NCI-H2171 treated with DMSO at 0.1 percent for 48 hours (cell line): ENCODE results near the gene SPDEF.

ENCODE experiments used
- DNase-seq: peaks from one replicate; lab custom pipeline; 2025; lab: John Stamatoyannopoulos, UW

The SPDEF gene

GRCh38 chr6:34514593-34515472 is 41.3 kb downstream of the SPDEF start:
- peak; percentile 7 for DNase-seq

GRCh38 chr6:34514112-34514511 is 42.0 kb downstream of the SPDEF start:
- DNase-seq: no peak

GRCh38 chr6:34513646-34514045 is 42.5 kb downstream of the SPDEF start:
- peak; percentile 63 for DNase-seq

- DNase-seq: no peak
These were observed 43.4 kb downstream of the SPDEF start for GRCh38 chr6:34512738-34513115.

- DNase-seq: peak; percentile 20
These were observed 44.0 kb downstream of the SPDEF start for GRCh38 chr6:34511915-34512737.

GRCh38 chr6:34511214-34511914 is 44.8 kb downstream of the SPDEF start:
- DNase-seq: no peak

GRCh38 chr6:34510299-34510698 is 45.8 kb downstream of the SPDEF start:
- DNase-seq: no peak

- DNase-seq: no peak
These were observed 46.3 kb downstream of the SPDEF start for GRCh38 chr6:34509782-34510181.

- no peak for DNase-seq
These were observed 47.7 kb downstream of the SPDEF start for GRCh38 chr6:34508425-34508824.

- DNase-seq: no peak
These were observed 49.4 kb downstream of the SPDEF start for GRCh38 chr6:34506718-34507117.

GRCh38 chr6:34497411-34497810 is 58.7 kb downstream of the SPDEF start:
- DNase-seq: no peak

GRCh38 chr6:34496103-34496685 is 59.9 kb downstream of the SPDEF start:
- no peak for DNase-seq

- no peak for DNase-seq
These were observed 61.2 kb downstream of the SPDEF start for GRCh38 chr6:34494973-34495372.

GRCh38 chr6:34493344-34493743 is 62.8 kb downstream of the SPDEF start:
- DNase-seq: no peak

GRCh38 chr6:34491091-34491430 is 65.1 kb downstream of the SPDEF start:
- no peak for DNase-seq

GRCh38 chr6:34490390-34491090 is 65.6 kb downstream of the SPDEF start:
- DNase-seq: no peak

GRCh38 chr6:34489207-34489805 is 66.8 kb downstream of the SPDEF start:
- DNase-seq: no peak
